COLO829 (cell line): ENCODE measurements around the gene HIVEP3.
"Not testable (repeated sequence)": the region's sequence is repeated elsewhere in the genome, so short reads cannot be mapped to it uniquely, and the experiment has no call there.

Experiments
- DNase-seq: peaks from one replicate; pipeline ENCODE4 v3.0.0; 2012; ENCODE audit warnings: low spot score

HIVEP3 gene

DNA sequence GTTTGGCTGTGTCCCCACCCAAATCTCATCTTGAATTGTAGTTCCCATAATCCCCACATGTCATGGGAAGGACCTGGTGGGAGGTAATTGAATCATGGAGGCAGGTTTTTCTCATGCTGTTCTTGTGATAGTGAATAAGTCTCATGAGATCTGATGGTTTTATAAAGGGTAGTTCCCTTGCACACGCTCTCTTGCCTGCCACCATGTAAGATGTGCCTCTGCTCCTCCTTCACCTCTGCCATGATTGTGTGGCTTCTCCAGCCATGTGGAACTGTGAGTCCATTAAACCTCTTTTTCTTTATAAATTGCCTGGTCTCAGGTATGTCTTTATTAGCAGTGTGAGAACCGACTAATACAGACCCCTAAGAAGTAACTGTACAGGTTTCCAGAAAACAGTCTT lies 2.5 kb upstream of the HIVEP3 start:
- not testable (repeated sequence) for DNase-seq

DNA sequence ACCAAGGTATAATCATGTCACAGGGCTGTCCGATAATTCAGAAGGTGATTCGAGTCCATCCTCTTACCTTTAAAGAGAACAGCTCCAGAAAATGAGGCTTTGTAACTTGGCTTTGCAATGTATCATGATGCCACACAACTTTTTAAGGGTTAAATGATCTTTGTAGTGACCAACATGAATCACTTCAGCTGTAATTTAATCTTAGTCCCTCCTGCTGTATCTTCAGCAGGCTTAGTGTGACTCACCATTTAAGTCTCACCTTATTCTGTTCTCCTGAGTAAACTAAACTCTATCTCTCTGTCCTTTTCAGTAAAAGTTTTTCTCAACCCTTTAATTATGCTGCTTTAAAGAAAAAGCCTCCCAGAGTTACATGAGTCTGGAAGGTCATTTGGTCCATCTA lies 1.9 kb upstream of the HIVEP3 start:
- no peak for DNase-seq

DNA sequence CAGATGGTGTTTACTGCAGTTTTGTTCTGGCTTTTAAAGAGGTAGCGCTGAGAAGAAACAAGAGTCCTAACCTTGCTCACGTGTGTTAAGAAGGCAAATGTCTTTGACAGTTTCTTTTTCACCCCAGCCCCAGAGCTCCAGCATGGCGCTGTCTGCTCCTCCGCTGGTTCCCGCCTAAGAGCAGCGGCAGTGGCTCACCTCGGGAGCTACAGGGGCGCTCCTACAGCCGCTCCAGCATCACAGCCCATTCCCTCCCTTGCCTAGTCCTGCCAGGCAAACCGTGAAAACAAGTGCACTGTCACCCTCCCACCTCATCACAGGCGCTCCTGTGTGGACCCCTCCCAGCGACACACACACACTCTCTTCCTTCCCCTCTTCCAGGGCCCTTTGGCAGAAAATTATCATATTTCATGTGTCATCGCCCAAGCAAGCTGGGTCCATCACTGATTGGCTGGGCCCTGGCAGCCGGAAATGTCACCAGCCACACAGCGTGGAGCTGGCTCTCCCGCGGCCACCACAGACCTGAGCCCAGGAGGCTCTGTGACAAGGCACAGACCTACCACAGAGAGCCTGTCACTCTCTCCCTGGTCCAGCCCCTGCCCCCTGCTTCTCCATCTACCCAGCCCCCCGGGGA lies 1.2 kb upstream of the HIVEP3 start:
- DNase-seq: no peak

DNA sequence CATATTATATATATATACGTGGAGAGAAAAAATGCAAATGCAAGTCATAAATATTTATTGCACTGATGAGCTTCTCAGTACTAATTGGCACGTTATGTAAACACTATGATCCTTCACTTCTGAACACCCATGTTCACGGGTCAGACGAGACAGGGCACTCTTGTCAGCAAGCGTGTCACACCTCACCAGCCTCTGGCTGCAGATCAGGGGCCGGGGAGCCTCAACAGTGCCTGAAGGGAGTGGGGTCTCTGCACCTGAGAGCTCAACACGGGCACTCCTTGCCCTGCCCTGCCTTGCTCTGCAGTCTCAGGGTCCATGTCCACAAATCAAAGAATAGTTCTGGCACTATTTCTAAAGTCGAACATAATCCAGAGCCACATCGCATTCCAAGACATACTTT lies 409 bp upstream of the HIVEP3 start:
- DNase-seq: no peak

DNA sequence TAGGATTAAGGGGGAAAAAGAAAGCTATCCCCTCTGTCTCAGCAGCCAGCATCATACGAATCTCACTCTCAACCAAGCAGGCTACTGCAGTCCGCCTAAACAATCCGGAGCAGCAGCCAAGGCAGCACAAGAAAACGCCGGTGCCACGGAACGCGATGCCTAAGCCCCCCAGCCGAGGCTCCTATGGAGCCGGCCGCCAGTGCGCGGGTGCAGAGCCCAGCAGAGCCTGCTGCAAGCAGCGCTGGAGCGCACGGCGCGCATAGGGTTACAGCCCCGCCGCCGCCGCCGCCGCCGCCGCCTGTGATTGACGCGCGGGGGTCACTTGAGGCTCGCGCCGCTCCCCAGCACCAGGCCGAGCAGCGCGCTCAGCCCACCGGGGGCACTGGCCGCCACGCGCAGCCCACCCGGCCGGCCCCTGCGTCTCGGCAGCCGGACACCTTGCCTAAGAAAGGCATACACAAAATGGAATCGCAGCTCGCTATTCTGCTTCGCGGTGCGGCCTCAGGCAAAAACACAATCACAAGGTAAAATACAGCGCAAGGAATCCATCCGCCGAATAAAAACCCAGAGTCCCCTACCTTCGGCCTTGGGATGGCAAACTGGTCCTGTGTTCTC lies 780 bp downstream of the HIVEP3 start:
- DNase-seq: no peak

DNA sequence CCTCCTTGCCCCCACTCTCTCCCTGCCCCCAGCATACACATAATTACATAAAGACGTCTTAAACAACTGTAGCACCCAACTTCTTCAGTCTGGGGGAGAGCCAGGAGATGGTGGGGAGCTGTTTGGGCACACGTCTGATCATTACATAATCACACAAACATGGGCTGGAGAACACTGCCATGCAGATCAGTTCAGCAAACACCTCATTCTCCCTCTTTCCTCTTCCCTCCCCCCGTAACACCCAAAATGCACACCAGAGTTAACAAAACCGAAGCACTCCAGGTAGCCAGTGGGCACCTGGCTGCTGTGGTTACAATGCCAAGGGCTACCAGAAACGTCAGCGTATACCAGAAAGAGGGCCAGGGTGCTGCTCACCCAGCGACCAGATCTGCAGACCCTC lies 1.6 kb downstream of the HIVEP3 start:
- DNase-seq: no peak

DNA sequence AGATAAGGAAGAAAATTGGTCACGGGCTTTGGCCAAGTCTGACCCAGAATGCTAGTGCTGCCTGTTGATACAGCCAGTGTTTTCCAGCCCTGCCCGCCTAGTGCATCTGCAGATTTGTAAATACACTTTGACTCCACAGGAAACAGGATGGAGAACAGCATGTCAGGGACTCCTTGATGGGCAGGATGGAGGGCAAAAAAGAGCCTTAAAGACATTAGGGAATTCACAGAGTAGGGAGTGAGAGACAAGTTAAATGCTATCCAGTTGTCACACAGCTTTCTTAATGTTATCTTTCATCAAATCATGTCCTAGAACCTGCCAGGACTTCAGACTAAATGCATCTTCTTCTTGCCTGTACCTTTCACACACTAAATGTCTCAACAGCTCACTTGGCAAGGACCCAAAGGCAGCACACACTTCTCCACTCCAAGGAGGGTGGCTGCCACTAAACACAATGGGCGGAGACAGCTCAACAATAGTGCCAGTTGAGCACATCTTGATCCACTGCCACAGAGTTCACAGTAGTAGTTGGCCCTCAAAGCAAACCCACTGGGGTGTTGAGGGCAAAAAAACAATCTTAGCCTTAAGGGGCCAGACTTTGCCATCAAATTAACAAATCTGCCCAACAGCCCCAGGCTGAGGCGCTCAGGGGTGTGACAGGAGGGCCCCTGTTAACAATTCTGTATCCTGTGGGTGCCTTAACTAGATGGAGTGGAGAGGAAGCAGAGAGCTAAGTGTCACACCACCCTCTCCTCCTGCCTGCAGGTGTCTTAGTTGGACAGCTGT lies 2.7 kb downstream of the HIVEP3 start:
- DNase-seq: no peak

DNA sequence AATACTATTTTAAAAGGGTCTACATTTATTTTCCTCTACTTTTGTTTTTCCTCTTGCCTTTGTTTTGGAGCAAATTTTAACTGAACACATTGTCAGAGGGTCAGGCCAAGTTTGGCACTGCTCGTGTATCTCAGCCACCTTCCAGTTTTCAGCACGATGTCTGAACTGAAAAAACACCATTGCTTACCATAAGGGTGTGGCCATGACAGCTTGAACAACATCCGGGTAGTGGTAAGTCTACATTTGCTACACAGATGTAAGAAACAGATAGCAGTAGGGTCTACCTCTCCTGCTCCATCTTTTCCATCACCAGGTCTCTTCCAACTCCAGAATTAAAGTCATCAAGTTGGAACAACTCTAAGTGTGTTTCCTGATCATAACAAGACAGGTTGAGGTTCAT lies 4.2 kb downstream of the HIVEP3 start:
- DNase-seq: no peak

DNA sequence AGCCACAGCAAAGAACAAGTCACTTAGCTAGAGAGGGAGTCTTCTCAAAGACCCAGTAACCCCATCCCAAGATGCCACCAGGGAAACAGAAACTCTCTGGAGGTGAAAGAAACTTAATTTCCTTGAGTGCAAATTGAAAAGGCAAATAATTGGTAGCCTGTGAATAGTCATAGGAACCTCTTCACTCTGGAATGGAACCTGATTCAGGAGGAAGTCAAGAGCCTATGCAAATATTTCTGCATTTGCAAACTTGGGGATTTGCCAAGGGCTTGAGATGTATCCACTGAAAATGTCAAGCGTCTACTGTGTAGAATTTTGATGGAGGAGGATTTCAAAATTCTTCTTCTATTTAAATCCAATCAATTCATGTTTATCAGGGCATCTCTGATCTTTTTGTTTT lies 5.7 kb downstream of the HIVEP3 start:
- no peak for DNase-seq

DNA sequence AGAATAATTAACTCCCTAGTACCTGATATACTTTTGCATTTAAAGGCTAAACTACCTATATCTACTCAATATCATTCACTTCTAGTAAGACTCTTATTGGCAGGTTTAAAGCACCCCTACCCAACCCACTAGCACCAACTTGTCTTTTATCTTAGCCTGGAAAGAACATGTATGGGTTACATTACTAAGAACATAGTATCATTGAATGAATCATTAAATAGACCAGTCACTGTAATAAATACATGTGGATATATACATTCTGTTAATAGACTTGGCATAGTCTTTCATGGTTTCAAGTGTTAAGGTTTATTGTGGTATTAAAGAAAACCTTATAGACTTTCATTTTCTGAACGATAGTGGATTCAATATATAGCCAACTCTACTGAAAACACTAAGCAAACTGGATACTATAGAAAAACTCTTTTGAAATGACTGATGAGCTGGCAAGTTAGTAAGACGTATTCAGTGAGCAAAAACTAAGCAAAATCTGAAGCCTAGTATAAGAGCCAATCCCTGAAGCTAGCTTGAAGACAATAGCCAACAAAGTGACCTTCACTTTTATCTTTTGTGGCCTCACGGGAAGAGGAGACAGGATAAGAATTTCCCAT lies 10.3 kb downstream of the HIVEP3 start:
- no peak for DNase-seq

DNA sequence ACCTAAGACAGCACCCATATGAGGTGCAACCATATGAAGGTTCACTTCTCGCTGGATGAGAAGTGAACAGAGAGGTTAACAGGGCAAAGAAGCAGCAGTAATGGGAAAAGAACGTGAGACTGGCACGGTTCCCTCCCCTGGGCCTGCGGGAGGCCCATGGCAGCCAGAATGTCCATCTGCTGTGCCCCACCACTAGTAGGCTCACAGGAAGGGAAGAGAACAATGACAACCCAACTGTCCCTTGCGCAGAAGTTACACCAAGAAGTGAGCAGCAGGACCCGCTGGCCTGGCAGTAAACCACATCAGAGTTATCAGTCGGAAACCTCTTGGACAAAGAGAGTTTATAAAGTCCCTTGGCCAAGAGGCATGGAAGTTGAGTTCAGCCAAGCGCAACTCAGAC lies 11.3 kb downstream of the HIVEP3 start:
- DNase-seq: no peak

DNA sequence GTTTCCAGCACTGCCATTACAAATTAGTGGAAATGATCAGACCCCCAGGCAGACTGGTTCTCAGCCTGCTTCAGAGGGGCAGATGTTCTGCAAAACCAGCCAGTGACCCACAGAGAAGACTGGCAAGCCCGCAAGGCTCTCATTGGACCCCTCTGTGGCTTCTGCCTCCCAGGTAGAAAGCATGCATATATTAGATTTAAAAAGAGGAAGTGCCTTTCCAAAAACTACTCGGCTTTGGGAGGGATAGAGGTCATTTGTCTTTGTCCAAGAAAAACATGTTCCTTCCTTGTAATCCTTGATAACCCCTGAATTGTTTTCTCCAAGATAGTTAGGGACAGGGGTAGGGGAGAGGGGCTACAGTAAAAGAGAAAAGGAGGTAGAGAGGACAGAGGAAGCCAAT lies 11.8 kb downstream of the HIVEP3 start:
- no peak for DNase-seq

DNA sequence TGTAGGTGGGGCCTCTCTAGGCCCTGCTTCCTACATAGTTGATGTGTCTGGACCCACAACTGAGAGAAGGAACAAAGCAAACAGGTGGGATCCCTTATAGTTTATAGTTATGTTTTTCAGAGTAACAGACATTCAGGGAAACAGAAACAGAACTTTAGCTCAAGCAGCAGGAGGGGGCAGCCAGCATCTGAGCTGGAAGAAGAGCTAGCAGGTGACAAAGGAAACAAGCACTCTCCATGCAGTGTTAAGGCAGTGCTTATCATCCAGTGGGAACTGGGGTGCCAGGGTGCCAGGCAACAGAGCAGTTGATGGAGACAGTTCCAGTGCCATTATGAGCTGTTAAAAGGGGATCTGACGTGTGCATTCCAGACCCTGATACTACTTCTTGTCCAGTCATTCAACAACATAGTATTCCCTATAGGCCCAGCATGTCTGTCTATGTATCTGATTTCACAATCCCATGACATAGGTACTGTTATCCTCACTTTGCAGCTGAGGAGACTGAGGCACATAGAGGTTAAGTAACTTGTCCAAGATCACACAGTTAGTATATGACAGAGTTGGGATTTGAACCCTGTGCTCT lies 13.5 kb downstream of the HIVEP3 start:
- DNase-seq: no peak

DNA sequence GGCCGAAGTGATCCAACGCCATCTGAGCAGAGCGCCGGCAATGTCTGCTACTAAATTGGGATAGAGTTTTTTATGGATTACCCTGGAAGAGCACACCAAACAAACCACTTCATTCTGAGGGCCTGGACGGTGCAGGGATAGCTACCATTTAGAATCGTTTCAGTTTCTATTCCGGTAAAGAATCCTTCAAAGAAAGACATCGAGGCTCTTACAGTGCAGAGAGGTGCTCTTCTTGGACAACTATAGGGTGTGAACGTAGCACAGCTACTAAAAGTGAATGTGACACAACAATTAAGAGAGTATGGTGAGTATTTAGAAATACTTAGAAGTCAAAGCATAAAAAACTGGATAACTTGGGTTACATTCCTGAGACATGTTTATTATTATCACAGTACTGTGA lies 16.1 kb downstream of the HIVEP3 start:
- DNase-seq: no peak

DNA sequence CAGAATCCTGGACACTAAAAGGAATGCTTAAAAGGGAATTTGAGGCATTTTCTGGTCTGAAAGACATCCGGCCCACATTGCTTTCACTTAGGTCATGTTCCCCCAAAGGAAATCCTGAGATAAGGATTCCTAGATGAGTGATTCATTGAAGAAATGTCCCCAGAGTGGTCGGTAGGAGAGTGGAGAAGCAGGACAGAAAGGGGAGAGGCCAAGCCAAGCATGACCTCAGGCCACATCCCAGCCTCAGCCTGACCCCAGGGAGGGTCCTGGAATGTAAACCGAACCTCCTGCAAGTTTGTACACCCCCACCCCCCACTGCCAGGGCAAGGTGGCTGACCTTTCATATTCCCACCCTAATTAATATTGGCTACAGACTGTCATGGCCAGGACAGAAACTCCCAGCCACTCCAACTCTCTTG lies 16.6 kb downstream of the HIVEP3 start:
- peak; percentile 60 for DNase-seq

DNA sequence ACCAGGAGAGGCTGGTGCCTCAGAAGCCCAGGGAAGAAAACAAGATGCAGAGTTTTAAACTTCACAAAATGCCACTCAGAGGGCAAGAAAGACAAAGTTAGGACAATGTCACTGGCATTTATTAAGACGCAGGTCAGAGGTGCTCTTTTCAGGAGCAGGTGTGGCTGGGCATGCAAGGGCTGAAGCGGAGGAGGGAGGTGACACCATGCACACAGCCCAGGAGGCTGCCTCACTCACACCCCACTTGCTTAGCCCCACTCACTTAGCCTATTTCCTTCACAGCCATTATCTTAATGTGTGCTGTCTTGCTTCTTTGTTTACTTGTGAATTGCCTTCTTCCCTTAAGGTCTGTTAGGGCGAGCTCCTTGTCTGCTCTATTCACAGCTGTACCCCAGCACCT lies 17.2 kb downstream of the HIVEP3 start:
- no peak for DNase-seq

DNA sequence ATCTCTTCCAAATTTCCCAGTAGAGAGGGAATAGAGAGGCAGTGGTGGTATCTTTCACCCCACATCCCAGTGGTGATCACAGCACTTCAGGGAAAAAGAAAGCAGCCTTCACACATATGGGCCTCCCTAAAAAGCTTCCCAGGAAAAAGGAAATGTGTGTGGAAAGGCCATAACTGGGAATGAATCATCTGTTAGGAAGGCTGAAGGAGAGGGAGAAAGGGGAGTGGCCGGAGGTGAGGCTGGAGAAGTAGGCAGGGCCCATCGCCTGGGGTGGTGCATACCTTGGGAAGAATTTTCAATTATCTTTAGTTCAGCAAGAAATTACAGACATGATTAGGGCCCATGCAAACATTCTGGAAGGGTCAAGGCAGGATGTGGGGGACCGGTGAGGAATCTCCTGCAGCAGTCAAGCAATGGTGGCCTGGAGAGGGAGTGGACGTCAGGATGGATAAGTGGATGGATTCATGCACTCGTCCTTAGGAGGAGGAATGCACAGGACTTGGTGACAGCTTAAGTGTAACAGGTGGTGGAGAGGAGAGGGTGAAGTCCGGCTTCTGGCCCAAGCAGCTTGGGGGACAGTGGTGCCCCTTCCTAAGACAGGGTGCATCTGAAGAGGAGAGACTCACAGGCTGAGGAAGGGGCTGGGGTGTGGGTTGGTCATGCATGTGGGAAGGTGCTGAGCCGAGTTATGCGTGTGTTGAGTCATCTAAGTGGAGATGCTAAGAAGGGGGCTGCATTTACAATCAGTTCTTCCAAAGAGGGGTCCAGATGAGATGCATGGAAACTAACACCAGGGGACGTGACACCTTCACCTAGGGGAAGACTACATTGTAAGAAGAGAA lies 17.9 kb downstream of the HIVEP3 start:
- peak; percentile 56 for DNase-seq

DNA sequence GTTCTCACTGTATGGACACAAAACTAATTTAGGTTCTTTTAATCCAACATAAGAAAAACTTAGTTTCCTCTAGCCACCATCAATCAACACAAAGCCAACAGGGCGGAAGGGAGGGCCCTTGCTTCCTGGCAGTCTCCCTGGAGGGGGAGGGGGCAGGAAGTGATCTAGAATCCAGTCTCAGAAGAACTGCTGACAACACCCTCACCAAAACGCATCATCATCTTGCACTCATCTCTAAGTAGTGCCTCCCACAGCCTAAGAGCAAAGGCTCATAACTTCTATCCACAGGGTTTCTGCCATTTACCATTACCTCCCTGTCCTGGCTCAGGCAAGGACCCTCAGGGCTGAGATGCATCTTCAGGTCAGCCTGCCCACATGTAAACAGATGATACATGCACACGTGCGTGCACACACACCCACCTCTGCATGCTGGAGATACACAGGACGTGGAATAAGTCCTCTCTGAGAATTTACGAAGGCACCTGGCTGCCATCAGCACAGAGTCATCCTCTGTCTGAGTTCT lies 20.5 kb downstream of the HIVEP3 start:
- peak; percentile 63 for DNase-seq

DNA sequence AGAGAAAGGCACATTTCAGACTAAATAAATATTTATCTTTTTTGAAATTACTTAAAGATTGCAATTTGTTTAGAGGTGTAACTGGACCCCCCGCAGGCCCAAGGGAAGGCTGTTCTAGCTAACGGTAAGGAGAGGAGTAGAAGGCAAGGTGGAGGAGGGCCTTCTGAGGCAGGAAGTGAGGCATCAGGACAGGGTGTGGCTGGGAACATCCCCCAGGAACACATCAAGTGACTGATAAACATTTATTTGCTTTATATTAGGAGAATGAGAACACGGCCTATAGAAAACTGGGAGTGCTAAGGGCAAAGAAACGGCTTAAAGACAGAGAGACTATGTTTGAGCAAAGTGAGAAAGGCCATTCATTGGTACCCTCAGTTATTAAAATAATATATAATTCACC lies 23.2 kb downstream of the HIVEP3 start:
- no peak for DNase-seq

DNA sequence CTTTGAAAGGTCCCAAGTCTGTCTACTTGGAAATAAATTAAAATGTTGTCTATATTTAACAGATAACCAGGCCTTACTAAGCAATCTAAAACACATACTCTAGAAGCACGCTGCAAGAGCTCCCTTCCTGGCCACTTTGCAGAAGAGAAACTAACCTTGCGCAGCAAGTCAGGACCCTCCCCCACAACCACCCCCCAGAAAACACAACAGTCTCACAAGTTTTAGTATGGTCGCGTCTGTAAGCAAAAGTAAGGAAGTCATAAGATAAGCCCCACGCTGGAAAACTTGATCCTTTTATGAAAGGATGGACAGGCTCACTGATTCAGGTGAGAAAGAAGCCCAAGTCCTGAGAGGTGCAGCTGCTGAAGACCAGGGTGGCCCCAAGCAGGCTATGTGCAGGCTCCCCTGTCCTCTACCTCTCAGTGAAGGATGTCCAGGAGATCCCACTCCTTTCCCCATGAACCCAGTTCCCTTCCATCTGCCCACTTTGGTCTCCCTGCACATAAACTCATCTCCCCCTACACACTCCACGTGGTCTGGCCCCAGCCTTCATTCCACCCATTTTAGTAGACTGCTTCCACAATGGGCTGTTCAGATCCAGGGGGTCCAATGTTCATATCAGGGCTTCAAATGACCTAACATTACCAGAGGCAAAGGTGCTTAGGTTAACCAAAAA lies 23.8 kb downstream of the HIVEP3 start:
- DNase-seq: no peak
